GM19328 (cell line): ENCODE results near the gene NDUFB11.

Experiments used
- ATAC-seq: cut with Tn5 transposase; IDR thresholded peaks from one replicate; pipeline ENCODE4 v1.9.1; 2021; ENCODE audit warnings: mild to moderate bottlenecking, moderate library complexity; ENCODE audit not compliant: unreplicated experiment

Gene NDUFB11

GRCh38 chrX:47174846-47175587, 30.5 kb upstream of the NDUFB11 start:
- no peak for ATAC-seq

- ATAC-seq: no peak
Measured at GRCh38 chrX:47174376-47174775, 29.9 kb upstream of the NDUFB11 start.

GRCh38 chrX:47172971-47173792, 28.7 kb upstream of the NDUFB11 start:
- ATAC-seq: no peak

- no peak for ATAC-seq
Measured at GRCh38 chrX:47172549-47172948, 28.0 kb upstream of the NDUFB11 start.

GRCh38 chrX:47171996-47172395, 27.5 kb upstream of the NDUFB11 start:
- no peak for ATAC-seq

GRCh38 chrX:47170861-47171692, 26.6 kb upstream of the NDUFB11 start:
- ATAC-seq: no peak

GRCh38 chrX:47169726-47170515, 25.4 kb upstream of the NDUFB11 start:
- no peak for ATAC-seq

- ATAC-seq: no peak
Measured at GRCh38 chrX:47169273-47169672, 24.8 kb upstream of the NDUFB11 start.

- no peak for ATAC-seq
Measured at GRCh38 chrX:47168495-47169073, 24.1 kb upstream of the NDUFB11 start.

GRCh38 chrX:47166126-47166525, 21.6 kb upstream of the NDUFB11 start:
- ATAC-seq: no peak

GRCh38 chrX:47164420-47164819, 19.9 kb upstream of the NDUFB11 start:
- no peak for ATAC-seq

- ATAC-seq: no peak
Measured at GRCh38 chrX:47162927-47163583, 18.6 kb upstream of the NDUFB11 start.

- ATAC-seq: no peak
Measured at GRCh38 chrX:47160781-47161180, 16.3 kb upstream of the NDUFB11 start.

GRCh38 chrX:47158781-47159180, 14.3 kb upstream of the NDUFB11 start:
- no peak for ATAC-seq

GRCh38 chrX:47158131-47158530, 13.6 kb upstream of the NDUFB11 start:
- no peak for ATAC-seq

GRCh38 chrX:47156611-47157520, 12.4 kb upstream of the NDUFB11 start:
- no peak for ATAC-seq

- no peak for ATAC-seq
Measured at GRCh38 chrX:47151435-47151834, 6.9 kb upstream of the NDUFB11 start.

- ATAC-seq: no peak
Measured at GRCh38 chrX:47148946-47149345, 4.4 kb upstream of the NDUFB11 start.
